HepG2 (cell line): ENCODE results near the gene MBTPS1. TPM values are rescaled to one million over a fixed set of nuclear protein-coding genes. Genes with fewer than 3 reads are reported as not detected.
A peak's percentile ranks its signal among the peaks of the same experiment; 100 is the strongest.

Source experiments
- CHD2 ChIP-seq: IDR thresholded peaks from 2 replicates; pipeline ENCODE4 v1.6.1; 2011; ENCODE audit warnings: low read depth, low read length, improper control_type of control experiment
- FLYWCH1 ChIP-seq: sonication (generic); formaldehyde crosslinking; IDR thresholded peaks from 2 replicates; pipeline ENCODE4 v1.8.1; 2023; ENCODE audit warnings: mild to moderate bottlenecking, missing genetic modification reagents
- GTF2F1 ChIP-seq: fragments of 150-350 bp; IDR thresholded peaks from 2 replicates; pipeline ENCODE4 v1.6.1; 2014; ENCODE audit warnings: low read length
- HNF4G ChIP-seq, 2 experiments: sonication (generic) in 1 of 2; formaldehyde crosslinking in 1 of 2; IDR thresholded peaks; 2 replicates each; pipeline versions ENCODE4 v1.4.0 to v1.6.1; 2011 to 2020; ENCODE audit warnings: borderline replicate concordance in 2 of 2, low read depth in 2 of 2, mild to moderate bottlenecking in 2 of 2, low read length in 1 of 2, missing genetic modification reagents in 1 of 2, moderate library complexity in 1 of 2
- HNRNPL ChIP-seq: fragments of 200-400 bp; formaldehyde crosslinking; IDR thresholded peaks from 2 replicates; pipeline ENCODE4 v1.6.1; 2017; ENCODE audit warnings: mild to moderate bottlenecking, low read depth, low read length
- MEIS2 ChIP-seq: sonication (generic); formaldehyde crosslinking; IDR thresholded peaks from 2 replicates; pipeline ENCODE4 v1.9.0; 2021; ENCODE audit warnings: mild to moderate bottlenecking, missing genetic modification reagents
- MIXL1 ChIP-seq: IDR thresholded peaks from 2 replicates; pipeline ENCODE4 v1.6.1; 2016
- NCOA1 ChIP-seq: sonication (generic); formaldehyde crosslinking; IDR thresholded peaks from 2 replicates; pipeline ENCODE4 v1.9.0; 2021; ENCODE audit warnings: missing genetic modification reagents
- POLR2AphosphoS5 ChIP-seq: IDR thresholded peaks from 2 replicates; pipeline ENCODE4 v1.6.1; 2012; ENCODE audit warnings: low read depth, low read length
- TCF7L2 ChIP-seq: IDR thresholded peaks from 2 replicates; pipeline ENCODE4 v1.6.1; 2011; ENCODE audit warnings: mild to moderate bottlenecking, low read depth, low read length, moderate library complexity
- TFDP1 ChIP-seq: IDR thresholded peaks from 2 replicates; pipeline ENCODE4 v1.6.1; 2016; ENCODE audit warnings: missing compliant biosample characterization, missing genetic modification reagents, borderline replicate concordance
- TMF1 ChIP-seq: sonication (generic); formaldehyde crosslinking; IDR thresholded peaks from 2 replicates; pipeline ENCODE4 v1.8.1; 2022; ENCODE audit warnings: low read depth, missing genetic modification reagents
- ZNF10 ChIP-seq: sonication (generic); formaldehyde crosslinking; IDR thresholded peaks from 2 replicates; pipeline ENCODE4 v1.4.0; 2020; ENCODE audit warnings: mild to moderate bottlenecking, low read depth, missing genetic modification reagents, borderline replicate concordance
- ZNF34 ChIP-seq: sonication (generic); formaldehyde crosslinking; IDR thresholded peaks from 2 replicates; pipeline ENCODE4 v1.4.0; 2020; ENCODE audit warnings: mild to moderate bottlenecking, missing genetic modification reagents, borderline replicate concordance
- ZNF616 ChIP-seq: sonication (generic); formaldehyde crosslinking; IDR thresholded peaks from 2 replicates; pipeline ENCODE4 v1.5.0; 2020; ENCODE audit warnings: low read depth, mild to moderate bottlenecking, missing genetic modification reagents
- ZSCAN31 ChIP-seq: sonication (generic); formaldehyde crosslinking; IDR thresholded peaks from 2 replicates; pipeline ENCODE4 v1.5.0; 2020; ENCODE audit warnings: low read depth, mild to moderate bottlenecking, missing genetic modification reagents
- polyA plus RNA-seq, 8 experiments: library from polyadenylated mRNA; depleted of rRNA in 3 of 8; stranded (reverse) in 7 of 8; unstranded in 1 of 8; fragments of >200 nt; fragmentation: Illumina TruSeq in 4 of 8; extraction: Trizol in 4 of 8; gene quantifications; 2 replicates each; pipeline versions ENCODE4 v1.2.1 to v1.2.3, GENCODE V29; 2011 to 2016; ENCODE audit warnings: low read depth in 4 of 8, missing spikeins in 1 of 8, mixed read lengths in 1 of 8; ENCODE audit not compliant: insufficient read depth in 1 of 8
- total RNA-seq, 5 experiments: library from RNA; depleted of rRNA; stranded (reverse); fragments of >200 nt; fragmentation: Illumina TruSeq; extraction: Trizol; gene quantifications; 2 replicates each; pipeline ENCODE4 v1.2.3, GENCODE V29; 2016; ENCODE audit warnings: low read depth in 1 of 5
- TF ChIP-seq, protein P1 (sequence below): sonication (generic); formaldehyde crosslinking; IDR thresholded peaks from 2 replicates; pipeline ENCODE4 v1.5.1; 2020; ENCODE audit warnings: mild to moderate bottlenecking, missing genetic modification reagents, borderline replicate concordance
- TF ChIP-seq, protein P2 (sequence below): sonication (generic); formaldehyde crosslinking; conservative IDR thresholded peaks from 2 replicates; pipeline ENCODE4 v1.8.0; 2022; ENCODE audit warnings: low read depth, missing genetic modification reagents
- TF ChIP-seq, protein P3 (sequence below): sonication (generic); formaldehyde crosslinking; conservative IDR thresholded peaks from 2 replicates; pipeline ENCODE4 v1.8.0; 2022; ENCODE audit warnings: mild to moderate bottlenecking, moderate library complexity, missing genetic modification reagents

Gene MBTPS1
- total and polyA plus RNA-seq, 2 of the 13 experiments (the other 11 are each of a cell fraction or from before 2014, with no cell fraction given), result 56.7 to 91.3 TPM

DNA sequence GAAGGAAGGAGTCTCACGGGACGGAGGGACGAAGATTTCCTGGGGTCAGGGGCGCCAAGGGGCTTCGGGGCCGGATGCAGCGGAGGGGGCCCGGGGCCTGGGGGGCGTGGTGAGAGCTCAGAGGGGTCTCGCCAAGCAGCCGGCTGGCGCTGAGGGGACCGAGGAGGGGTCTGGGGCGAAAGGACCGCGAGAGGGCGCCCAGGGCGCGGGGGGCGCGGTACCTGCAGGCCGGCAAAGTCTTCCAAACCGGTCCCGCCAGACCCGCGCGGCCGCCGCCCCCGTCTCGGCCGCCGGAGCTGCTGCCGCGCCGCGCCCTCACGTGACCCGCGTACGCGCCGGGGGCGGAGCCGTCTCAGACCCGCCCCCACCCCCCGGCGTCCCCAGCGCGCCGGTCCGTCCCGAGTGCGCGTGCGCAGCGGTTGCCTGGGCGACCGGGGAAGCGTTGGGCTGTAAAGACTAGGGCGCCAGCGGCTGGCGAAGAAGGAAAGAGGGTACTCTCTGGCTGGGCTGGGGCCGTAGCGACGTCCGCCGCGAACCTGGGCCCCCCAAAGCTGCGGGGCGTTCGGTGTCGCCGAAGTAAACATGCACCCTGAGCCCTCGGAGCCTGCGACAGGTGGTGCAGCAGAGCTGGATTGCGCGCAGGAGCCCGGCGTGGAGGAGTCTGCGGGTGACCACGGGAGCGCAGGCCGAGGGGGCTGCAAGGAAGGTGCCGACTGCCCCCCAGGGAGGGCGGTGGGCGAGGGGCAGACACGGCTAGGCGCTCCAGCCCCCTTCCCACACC is 28.3 kb upstream of the MBTPS1 start, which contains the start of the genes DNAAF1 and HSDL1 (continued):
- TF ChIP-seq MEIS2 (CRISPR knock-in tag) (peak; percentile 56), TFDP1 (no peak; the same call in 1 of the 2 replicates), TCF7L2 (no peak), FLYWCH1 (CRISPR knock-in tag) (no peak), POLR2AphosphoS5 (peak; percentile 56; the same call in 1 of the 2 replicates), ZSCAN31 (no peak), NCOA1 (no peak), HNF4G (IDR thresholded peaks at IDR 0.05; ENCODE audit: borderline replicate concordance, low read depth, low read length) (no peak), HNF4G (CRISPR knock-in tag; IDR thresholded peaks at IDR 0.05; ENCODE audit: borderline replicate concordance, low read depth) (0 out of 2 replicates have a peak, but pooled peaks have one; percentile 38), MIXL1 (CRISPR knock-in tag) (no peak), ZNF616 (CRISPR knock-in tag) (no peak), ZNF34 (CRISPR knock-in tag) (no peak), TMF1 (no peak; the same call in 1 of the 2 replicates), HNRNPL (no peak), ZNF10 (CRISPR knock-in tag) (no peak), CHD2 (no peak), GTF2F1 (no peak)
- TF ChIP-seq, protein P1, sequence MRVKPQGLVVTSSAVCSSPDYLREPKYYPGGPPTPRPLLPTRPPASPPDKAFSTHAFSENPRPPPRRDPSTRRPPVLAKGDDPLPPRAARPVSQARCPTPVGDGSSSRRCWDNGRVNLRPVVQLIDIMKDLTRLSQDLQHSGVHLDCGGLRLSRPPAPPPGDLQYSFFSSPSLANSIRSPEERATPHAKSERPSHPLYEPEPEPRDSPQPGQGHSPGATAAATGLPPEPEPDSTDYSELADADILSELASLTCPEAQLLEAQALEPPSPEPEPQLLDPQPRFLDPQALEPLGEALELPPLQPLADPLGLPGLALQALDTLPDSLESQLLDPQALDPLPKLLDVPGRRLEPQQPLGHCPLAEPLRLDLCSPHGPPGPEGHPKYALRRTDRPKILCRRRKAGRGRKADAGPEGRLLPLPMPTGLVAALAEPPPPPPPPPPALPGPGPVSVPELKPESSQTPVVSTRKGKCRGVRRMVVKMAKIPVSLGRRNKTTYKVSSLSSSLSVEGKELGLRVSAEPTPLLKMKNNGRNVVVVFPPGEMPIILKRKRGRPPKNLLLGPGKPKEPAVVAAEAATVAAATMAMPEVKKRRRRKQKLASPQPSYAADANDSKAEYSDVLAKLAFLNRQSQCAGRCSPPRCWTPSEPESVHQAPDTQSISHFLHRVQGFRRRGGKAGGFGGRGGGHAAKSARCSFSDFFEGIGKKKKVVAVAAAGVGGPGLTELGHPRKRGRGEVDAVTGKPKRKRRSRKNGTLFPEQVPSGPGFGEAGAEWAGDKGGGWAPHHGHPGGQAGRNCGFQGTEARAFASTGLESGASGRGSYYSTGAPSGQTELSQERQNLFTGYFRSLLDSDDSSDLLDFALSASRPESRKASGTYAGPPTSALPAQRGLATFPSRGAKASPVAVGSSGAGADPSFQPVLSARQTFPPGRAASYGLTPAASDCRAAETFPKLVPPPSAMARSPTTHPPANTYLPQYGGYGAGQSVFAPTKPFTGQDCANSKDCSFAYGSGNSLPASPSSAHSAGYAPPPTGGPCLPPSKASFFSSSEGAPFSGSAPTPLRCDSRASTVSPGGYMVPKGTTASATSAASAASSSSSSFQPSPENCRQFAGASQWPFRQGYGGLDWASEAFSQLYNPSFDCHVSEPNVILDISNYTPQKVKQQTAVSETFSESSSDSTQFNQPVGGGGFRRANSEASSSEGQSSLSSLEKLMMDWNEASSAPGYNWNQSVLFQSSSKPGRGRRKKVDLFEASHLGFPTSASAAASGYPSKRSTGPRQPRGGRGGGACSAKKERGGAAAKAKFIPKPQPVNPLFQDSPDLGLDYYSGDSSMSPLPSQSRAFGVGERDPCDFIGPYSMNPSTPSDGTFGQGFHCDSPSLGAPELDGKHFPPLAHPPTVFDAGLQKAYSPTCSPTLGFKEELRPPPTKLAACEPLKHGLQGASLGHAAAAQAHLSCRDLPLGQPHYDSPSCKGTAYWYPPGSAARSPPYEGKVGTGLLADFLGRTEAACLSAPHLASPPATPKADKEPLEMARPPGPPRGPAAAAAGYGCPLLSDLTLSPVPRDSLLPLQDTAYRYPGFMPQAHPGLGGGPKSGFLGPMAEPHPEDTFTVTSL (CRISPR knock-in tag), result no peak
- TF ChIP-seq, protein P2, sequence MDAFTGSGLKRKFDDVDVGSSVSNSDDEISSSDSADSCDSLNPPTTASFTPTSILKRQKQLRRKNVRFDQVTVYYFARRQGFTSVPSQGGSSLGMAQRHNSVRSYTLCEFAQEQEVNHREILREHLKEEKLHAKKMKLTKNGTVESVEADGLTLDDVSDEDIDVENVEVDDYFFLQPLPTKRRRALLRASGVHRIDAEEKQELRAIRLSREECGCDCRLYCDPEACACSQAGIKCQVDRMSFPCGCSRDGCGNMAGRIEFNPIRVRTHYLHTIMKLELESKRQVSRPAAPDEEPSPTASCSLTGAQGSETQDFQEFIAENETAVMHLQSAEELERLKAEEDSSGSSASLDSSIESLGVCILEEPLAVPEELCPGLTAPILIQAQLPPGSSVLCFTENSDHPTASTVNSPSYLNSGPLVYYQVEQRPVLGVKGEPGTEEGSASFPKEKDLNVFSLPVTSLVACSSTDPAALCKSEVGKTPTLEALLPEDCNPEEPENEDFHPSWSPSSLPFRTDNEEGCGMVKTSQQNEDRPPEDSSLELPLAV, result no peak
- TF ChIP-seq, protein P3, sequence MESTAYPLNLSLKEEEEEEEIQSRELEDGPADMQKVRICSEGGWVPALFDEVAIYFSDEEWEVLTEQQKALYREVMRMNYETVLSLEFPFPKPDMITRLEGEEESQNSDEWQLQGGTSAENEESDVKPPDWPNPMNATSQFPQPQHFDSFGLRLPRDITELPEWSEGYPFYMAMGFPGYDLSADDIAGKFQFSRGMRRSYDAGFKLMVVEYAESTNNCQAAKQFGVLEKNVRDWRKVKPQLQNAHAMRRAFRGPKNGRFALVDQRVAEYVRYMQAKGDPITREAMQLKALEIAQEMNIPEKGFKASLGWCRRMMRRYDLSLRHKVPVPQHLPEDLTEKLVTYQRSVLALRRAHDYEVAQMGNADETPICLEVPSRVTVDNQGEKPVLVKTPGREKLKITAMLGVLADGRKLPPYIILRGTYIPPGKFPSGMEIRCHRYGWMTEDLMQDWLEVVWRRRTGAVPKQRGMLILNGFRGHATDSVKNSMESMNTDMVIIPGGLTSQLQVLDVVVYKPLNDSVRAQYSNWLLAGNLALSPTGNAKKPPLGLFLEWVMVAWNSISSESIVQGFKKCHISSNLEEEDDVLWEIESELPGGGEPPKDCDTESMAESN (CRISPR knock-in tag), result peak; percentile 84; the same call in 1 of the 2 replicates
